T-cell (primary cell): ENCODE measurements around the gene TSC22D2. TPM values are rescaled to one million over a fixed set of nuclear protein-coding genes. Genes with fewer than 3 reads are reported as not detected.

Experiments used
- ATAC-seq, 4 experiments: fragments of 200-7000 bp in 3 of 4; fragments of 150-1000 bp in 1 of 4; cut with Tn5 transposase; replicated peaks in 1 of 4; 1 replicate in 3 of 4; 2 replicates in 1 of 4; pipeline ENCODE4 v1.10.0; 2021; ENCODE audit warnings: moderate library complexity in 3 of 4, mild to moderate bottlenecking in 2 of 4, moderate number of reproducible peaks in 1 of 4
- CTCF ChIA-PET, 2 donors: fragments of 300-600 bp; sonication (Branson Sonifier 250); formaldehyde crosslinking; loops; one replicate each; lab custom pipeline; 2022; ENCODE audit warnings: antibody characterized with exemption in 2 of 2; lab: Charles Lee
- POLR2A ChIA-PET, 2 donors: fragments of 300-600 bp; sonication (Branson Sonifier 250); formaldehyde crosslinking; loops; one replicate each; lab custom pipeline; 2022; ENCODE audit warnings: antibody characterized with exemption in 2 of 2; lab: Charles Lee
- DNase-seq, 35 experiments: peaks; one replicate each; pipeline versions ENCODE4 v3.0.0 to v3.0.0-alpha.2; 2013 to 2023
- H3K27ac ChIP-seq: one replicate; pipeline ENCODE4 v1.5.1; 2013; ENCODE audit warnings: low read length
- H3K27me3 ChIP-seq, 2 experiments: replicated peaks in 1 of 2; 1 replicate in 1 of 2; 2 replicates in 1 of 2; pipeline versions ENCODE4 v1.6.1 to v1.7.0; 2013; ENCODE audit warnings: low read length in 1 of 2, mixed read lengths in 1 of 2; ENCODE audit not compliant: control insufficient read depth in 2 of 2, insufficient read depth in 2 of 2; ENCODE audit errors: extremely low read depth in 1 of 2
- H3K36me3 ChIP-seq, 2 donors: 1 replicate in 1 of 2; 2 replicates in 1 of 2; pipeline versions ENCODE4 v1.6.1 to v1.7.0; 2013; ENCODE audit warnings: low read length in 1 of 2; ENCODE audit not compliant: control insufficient read depth in 2 of 2, insufficient read depth in 1 of 2; ENCODE audit errors: extremely low read depth in 1 of 2
- H3K4me1 ChIP-seq, 2 experiments: 1 replicate in 1 of 2; 2 replicates in 1 of 2; pipeline versions ENCODE4 v1.6.1 to v1.7.0; 2013; ENCODE audit warnings: low read length in 2 of 2, mixed read lengths in 1 of 2; ENCODE audit not compliant: insufficient read depth in 2 of 2, control insufficient read depth in 1 of 2; ENCODE audit errors: extremely low read depth in 1 of 2
- H3K4me3 ChIP-seq, 2 donors: 1 replicate in 1 of 2; 2 replicates in 1 of 2; pipeline versions ENCODE4 v1.5.1 to v1.7.0; 2013; ENCODE audit warnings: mild to moderate bottlenecking in 2 of 2, low read length in 1 of 2, moderate library complexity in 1 of 2; ENCODE audit not compliant: control insufficient read depth in 1 of 2; ENCODE audit errors: extremely low read depth in 1 of 2
- H3K9me3 ChIP-seq: 2 replicates; pipeline ENCODE4 v1.7.0; 2013
- H3K27ac Mint-ChIP-seq, 2 donors: one replicate each; pipeline ENCODE4 v1.8.0; 2020 to 2021; ENCODE audit warnings: mild to moderate bottlenecking in 2 of 2, mixed read lengths in 2 of 2
- H3K27me3 Mint-ChIP-seq, 2 donors: one replicate each; pipeline ENCODE4 v1.8.0; 2021 to 2022; ENCODE audit warnings: mixed read lengths in 2 of 2
- H3K36me3 Mint-ChIP-seq: one replicate; pipeline ENCODE4 v1.8.0; 2021; ENCODE audit warnings: mixed read lengths
- H3K4me1 Mint-ChIP-seq, 3 donors: one replicate each; pipeline ENCODE4 v1.8.0; 2020 to 2022; ENCODE audit warnings: mixed read lengths in 3 of 3, mild to moderate bottlenecking in 1 of 3
- H3K4me3 Mint-ChIP-seq, 3 donors: one replicate each; pipeline ENCODE4 v1.8.0; 2020 to 2022; ENCODE audit warnings: mild to moderate bottlenecking in 3 of 3, mixed read lengths in 3 of 3, moderate library complexity in 3 of 3
- H3K9me3 Mint-ChIP-seq, 3 donors: one replicate each; pipeline ENCODE4 v1.8.0; 2020 to 2022; ENCODE audit warnings: mixed read lengths in 3 of 3
- WGBS: methylation state at CpG from one replicate; pipeline ENCODE4 v1.1.5; 2013; ENCODE audit warnings: missing lambda C conversion rate; ENCODE audit not compliant: insufficient coverage; 5-methylcytosine and 5-hydroxymethylcytosine counted together
- total RNA-seq, 35 experiments: library from RNA in 6 of 35; stranded (reverse) in 6 of 35; fragments of 120-200 nt in 1 of 35; gene quantifications; one replicate each; pipeline versions ENCODE4 v1.2.1 to v1.2.4 and lab custom pipeline; 2013 to 2026

The TSC22D2 gene
- total RNA-seq, 5 donors from 2014 or later (not counting 1 experiment from before 2014, with no cell fraction given): 21.2 to 55.0 (median 23.3) TPM

DNA sequence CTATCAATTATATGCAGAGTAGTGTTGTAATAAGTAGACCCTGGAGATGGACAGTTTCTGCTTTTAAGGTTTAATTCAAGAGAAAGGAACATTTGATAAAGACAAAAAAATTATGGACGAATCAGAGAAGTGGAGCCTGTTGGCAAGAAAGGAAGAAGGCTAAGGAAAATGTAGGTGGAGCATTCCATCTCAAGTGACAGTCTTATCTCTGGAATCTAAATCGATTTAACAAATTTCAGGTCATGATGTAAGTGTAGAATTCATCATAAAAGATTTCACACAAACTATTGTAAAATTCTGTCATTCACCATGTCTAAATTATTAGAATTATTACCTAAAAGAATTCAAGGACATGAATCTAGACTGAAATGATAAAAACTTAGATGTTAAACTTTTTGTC lies 36.3 kb downstream of the TSC22D2 start:
- Mint-ChIP-seq H3K4me1 (peaks cover 56 to 61% (median 58%) of the 10 kb centered on the region in 3 donors), H3K27me3 (no peaks in the 10 kb centered on the region), H3K27ac (no peak overlapping the region), H3K4me3 (no peak overlapping the region), H3K9me3 (no peaks in the 10 kb centered on the region), H3K36me3 (peaks cover 20% of the 10 kb centered on the region)
- ChIA-PET CTCF (no interaction called here), POLR2A (interaction anchor here in 1 of 2 donors (1.5 kb wide), 1 partner anchor 13 kb away, joined by 4 read pairs; no protein-coding TSS in a partner anchor)
- no peak for ATAC-seq
- H3K36me3 ChIP-seq: no peaks in the 10 kb centered on the region
- H3K27me3 ChIP-seq: no peaks in the 10 kb centered on the region
- H3K4me3 ChIP-seq: no peak overlapping the region
- no peaks in the 10 kb centered on the region for H3K9me3 ChIP-seq
- no peak for DNase-seq
- H3K4me1 ChIP-seq: peaks cover 0 to 3% of the 10 kb centered on the region in 2 experiments
- no peak overlapping the region for H3K27ac ChIP-seq
- WGBS: no CpG with 5 or more reads among the region's 2 CpGs

DNA sequence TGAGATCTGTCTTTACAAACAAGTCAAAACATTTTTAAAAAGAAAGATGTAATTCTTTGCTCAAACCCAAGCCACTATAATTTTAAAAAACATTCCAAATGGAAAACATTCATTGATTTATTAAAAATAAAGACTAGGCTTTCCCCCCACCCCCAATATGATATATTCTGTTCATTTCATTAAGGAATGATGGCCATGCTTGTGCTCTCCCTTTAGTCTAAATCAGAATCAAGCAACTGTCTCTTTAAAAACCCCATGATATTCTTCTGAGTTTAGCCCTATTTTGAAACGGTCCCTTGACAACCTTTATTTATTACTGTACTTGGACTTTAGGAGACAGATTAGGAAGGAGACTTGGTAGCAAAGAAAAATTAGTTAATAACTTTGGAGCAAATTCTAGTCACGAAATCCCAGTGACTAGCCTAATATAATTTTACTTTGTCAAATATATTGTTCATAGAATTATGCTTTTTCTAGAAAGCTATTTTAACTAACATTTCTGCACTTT lies 38.4 kb downstream of the TSC22D2 start:
- H3K27me3 ChIP-seq: no peaks in the 10 kb centered on the region
- ATAC-seq: no peak
- Mint-ChIP-seq H3K4me3 (no peak overlapping the region), H3K9me3 (no peaks in the 10 kb centered on the region), H3K27me3 (no peaks in the 10 kb centered on the region), H3K27ac (no peak overlapping the region), H3K36me3 (peaks cover 15% of the 10 kb centered on the region), H3K4me1 (peaks cover 58 to 64% (median 63%) of the 10 kb centered on the region in 3 donors)
- peaks cover 0 to 3% of the 10 kb centered on the region in 2 experiments for H3K4me1 ChIP-seq
- CTCF ChIA-PET: no interaction called here
- no peaks in the 10 kb centered on the region for H3K36me3 ChIP-seq
- no peak for DNase-seq
- no CpG with 5 or more reads among the region's 2 CpGs for WGBS
- H3K4me3 ChIP-seq: no peak overlapping the region
- H3K27ac ChIP-seq: no peak overlapping the region
- H3K9me3 ChIP-seq: no peaks in the 10 kb centered on the region
- POLR2A ChIA-PET: no interaction called here

DNA sequence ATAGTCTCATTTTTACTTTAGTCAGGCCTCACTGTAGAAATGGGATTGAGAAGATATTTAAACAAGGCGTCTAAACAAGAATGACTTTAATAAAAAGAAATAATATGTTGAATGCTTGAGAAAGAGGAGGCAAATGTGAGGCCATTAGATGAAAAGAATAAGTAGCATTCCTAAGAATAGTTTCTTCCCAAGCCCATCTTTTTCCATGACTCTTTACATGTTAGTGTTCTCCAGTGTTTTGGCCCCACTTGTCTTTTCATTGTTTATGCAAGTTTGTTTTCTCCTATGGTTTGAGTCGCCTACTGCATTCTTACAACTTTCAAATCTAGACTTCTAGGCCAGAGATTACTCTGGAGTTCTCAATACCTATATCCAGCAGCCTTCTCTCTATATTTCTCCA lies 39.0 kb downstream of the TSC22D2 start:
- ATAC-seq (no peak), DNase-seq (no peak)
- H3K36me3 Mint-ChIP-seq: peaks cover 10% of the 10 kb centered on the region
- no CpG with 5 or more reads among the region's 2 CpGs for WGBS
- H3K36me3 ChIP-seq: no peaks in the 10 kb centered on the region
- H3K27ac Mint-ChIP-seq: no peak overlapping the region
- H3K4me3 ChIP-seq: no peak overlapping the region
- POLR2A ChIA-PET: no interaction called here
- H3K27me3 ChIP-seq: no peaks in the 10 kb centered on the region
- CTCF ChIA-PET: no interaction called here
- H3K27ac ChIP-seq: no peak overlapping the region
- no peaks in the 10 kb centered on the region for H3K27me3 Mint-ChIP-seq
- H3K4me1 Mint-ChIP-seq: peaks cover 54 to 61% (median 60%) of the 10 kb centered on the region in 3 donors
- H3K4me3 Mint-ChIP-seq: no peak overlapping the region
- no peaks in the 10 kb centered on the region for H3K9me3 ChIP-seq
- no peaks in the 10 kb centered on the region for H3K9me3 Mint-ChIP-seq
- peaks cover 0 to 3% of the 10 kb centered on the region in 2 experiments for H3K4me1 ChIP-seq

DNA sequence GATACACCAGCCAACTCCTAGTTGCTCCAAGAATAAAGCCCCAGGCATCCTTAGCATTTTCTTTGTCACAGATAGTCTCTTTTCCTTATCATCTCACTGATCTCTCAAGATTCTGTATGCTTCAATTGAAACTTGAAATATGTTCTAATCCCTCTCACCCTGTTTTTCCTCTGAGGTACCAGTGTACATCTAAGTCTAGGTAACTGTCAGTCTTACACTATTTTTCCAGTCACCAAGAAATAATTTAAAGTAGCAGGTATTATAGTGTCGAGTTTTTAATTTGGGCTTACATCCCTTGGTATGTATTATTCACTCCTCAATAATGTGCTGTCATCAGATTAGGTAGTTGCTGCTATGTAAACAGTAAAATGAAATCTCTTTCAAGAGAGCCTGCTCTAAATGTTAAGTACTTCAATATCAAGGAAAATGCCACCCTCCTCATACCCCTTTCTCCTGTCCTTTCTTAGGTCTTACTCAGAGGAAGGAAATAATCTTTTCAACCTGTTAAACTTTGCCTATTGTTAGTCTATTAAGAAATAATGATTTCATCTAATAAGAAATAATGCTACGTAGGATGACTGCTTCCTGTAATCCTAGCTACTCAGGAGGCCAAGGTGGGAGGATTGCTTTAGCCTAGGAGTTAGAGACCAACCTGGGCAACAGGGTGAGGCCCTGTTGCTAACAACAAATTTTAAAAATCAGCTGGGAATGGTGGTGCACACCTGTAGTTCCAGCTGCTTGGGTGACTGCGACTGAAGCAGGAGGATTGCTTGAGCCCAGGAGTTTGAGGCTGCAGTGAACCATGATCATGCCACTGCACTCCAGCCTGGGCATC lies 39.8 kb downstream of the TSC22D2 start:
- Mint-ChIP-seq H3K4me1 (peaks cover 48 to 59% (median 55%) of the 10 kb centered on the region in 3 donors), H3K9me3 (no peaks in the 10 kb centered on the region)
- POLR2A ChIA-PET: no interaction called here

DNA sequence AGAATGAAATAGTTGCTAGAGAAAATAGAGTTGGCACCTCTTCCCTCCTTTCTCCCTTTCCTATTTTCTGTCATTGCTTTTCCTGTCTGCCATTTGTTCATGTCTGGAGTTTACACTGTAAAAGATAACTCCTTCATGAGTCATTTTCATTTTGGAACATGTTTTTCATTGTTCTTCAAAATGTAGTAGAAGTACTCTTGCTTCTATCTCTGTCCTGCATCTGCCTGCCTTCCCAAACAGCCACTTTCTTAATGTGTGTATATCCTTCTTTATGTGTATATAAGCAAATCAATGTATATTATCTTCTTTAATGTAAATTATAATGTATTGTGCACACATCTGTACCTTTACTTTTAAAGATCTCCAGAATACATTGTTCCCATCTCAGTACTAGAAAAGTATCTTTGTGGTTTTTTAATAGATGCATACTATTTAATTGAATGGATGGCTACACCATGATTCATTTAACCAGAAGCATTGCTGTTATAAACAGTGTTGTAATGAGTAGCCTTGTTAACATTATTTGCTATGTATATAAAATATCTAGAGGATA lies 41.1 kb downstream of the TSC22D2 start:
- ATAC-seq: no peak
- no peak overlapping the region for H3K27ac ChIP-seq
- H3K27me3 Mint-ChIP-seq: no peaks in the 10 kb centered on the region
- H3K27me3 ChIP-seq: no peaks in the 10 kb centered on the region
- H3K27ac Mint-ChIP-seq: no peak overlapping the region
- ChIA-PET CTCF (no interaction called here), POLR2A (no interaction called here)
- no peaks in the 10 kb centered on the region for H3K36me3 ChIP-seq
- H3K4me3 ChIP-seq: no peak overlapping the region
- peaks cover 4% of the 10 kb centered on the region for H3K36me3 Mint-ChIP-seq
- peaks cover 46 to 53% (median 50%) of the 10 kb centered on the region in 3 donors for H3K4me1 Mint-ChIP-seq
- H3K9me3 ChIP-seq: no peaks in the 10 kb centered on the region
- peaks cover 0 to 3% of the 10 kb centered on the region in 2 experiments for H3K4me1 ChIP-seq
- no peaks in the 10 kb centered on the region for H3K9me3 Mint-ChIP-seq
- H3K4me3 Mint-ChIP-seq: no peak overlapping the region
- no peak for DNase-seq

More for the DNA sequence above, 39.8 kb downstream of the TSC22D2 start:
- CTCF ChIA-PET: no interaction called here
- ATAC-seq (no peak), DNase-seq (no peak)
- H3K36me3 Mint-ChIP-seq: peaks cover 8% of the 10 kb centered on the region
- Histone ChIP-seq H3K4me3 (no peak overlapping the region), H3K36me3 (no peaks in the 10 kb centered on the region), H3K4me1 (peaks cover 0 to 3% of the 10 kb centered on the region in 2 experiments), H3K9me3 (no peaks in the 10 kb centered on the region), H3K27me3 (no peaks in the 10 kb centered on the region), H3K27ac (no peak overlapping the region)
- no peak overlapping the region for H3K27ac Mint-ChIP-seq
- no peaks in the 10 kb centered on the region for H3K27me3 Mint-ChIP-seq
- H3K4me3 Mint-ChIP-seq: no peak overlapping the region
- 100% methylated on average over 2 of the region's 3 CpGs for WGBS

DNA sequence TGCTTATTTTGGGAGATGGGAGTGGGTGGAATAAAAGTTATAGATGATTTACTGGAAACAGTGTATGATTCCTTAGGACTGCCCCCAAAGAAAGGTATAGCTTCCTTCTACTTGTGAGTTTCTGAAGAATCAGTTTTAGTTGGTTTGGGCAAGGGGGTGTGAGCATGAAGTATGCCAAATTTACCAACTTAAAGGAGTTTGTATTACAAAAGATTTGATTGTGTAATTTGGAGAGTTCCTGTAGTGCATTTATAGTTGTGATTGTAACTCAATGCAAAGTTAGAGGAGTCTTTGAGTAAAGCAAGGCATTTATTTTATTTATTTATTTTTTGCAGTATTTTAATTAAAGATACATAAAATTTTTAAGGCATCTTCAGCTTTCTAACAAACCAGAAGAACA lies 42.8 kb downstream of the TSC22D2 start:
- Mint-ChIP-seq H3K4me3 (no peak overlapping the region), H3K9me3 (no peaks in the 10 kb centered on the region), H3K36me3 (peaks cover 2% of the 10 kb centered on the region), H3K4me1 (peaks cover 48 to 53% (median 50%) of the 10 kb centered on the region in 3 donors), H3K27ac (peak overlapping the region in 1 of 2 donors; percentile 34), H3K27me3 (no peaks in the 10 kb centered on the region)
- Histone ChIP-seq H3K27ac (no peak overlapping the region), H3K4me1 (peaks cover 0 to 3% of the 10 kb centered on the region in 2 experiments), H3K4me3 (no peak overlapping the region), H3K9me3 (no peaks in the 10 kb centered on the region), H3K36me3 (no peaks in the 10 kb centered on the region), H3K27me3 (no peaks in the 10 kb centered on the region)
- ChIA-PET POLR2A (interaction anchor here in 1 of 2 donors (0.6 kb wide), 1 partner anchor 102 kb away, joined by 3 read pairs; no protein-coding TSS in a partner anchor), CTCF (interaction anchor here in 1 of 2 donors (1.0 kb wide), 1 partner anchor 45 kb away, joined by 3 read pairs; no protein-coding TSS in a partner anchor)
- DNase-seq: no peak
- no peak for ATAC-seq
